ENCODE data around the gene WNT7A. TPM values are rescaled to one million over a fixed set of nuclear protein-coding genes. Genes with fewer than 3 reads are reported as not detected.
A peak's percentile ranks its signal among the peaks of the same experiment; 100 is the strongest.

WNT7A gene
- total and polyA plus RNA-seq, 2 experiments from 2014 or later, result not detected

DNA sequence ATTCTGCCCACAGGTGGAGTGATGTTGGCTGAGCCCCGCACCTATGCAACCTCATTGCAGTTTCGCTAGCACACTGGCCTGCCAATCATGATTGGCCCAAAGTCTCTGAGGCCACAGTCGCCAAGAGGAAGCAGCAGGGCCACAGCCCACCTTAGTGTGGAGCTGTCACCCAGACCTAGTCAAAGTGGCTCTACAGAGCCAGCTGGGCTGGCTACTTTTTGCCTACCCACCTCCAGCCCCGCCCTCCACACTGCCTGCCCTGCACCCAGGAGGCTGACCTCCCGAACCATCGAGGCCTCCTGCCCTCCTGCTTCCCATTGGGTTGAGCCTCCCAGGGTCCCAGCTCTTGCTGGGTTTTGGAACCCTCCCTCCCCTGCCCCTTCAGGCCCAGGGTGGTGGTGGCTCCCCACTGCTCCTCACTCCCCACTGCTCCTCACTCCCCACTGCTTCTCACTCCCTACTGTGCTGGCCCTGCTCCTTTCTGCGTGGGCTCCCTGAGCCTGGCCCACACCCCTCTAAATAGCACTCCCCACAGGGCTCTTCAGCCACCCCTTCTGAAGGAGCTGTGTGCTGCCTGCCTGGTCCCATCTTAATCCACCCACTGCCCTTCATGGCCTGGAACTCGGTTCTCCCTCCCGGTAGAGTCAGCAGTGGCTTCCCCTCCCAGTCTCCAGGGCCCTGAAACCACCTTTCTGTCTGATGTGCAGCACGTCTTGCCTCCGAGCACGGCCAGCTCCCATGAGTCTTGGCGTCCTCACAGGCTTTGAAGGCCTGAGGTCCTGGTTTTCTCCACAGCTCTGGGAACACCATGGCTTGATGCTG is 89.3 kb downstream of the WNT7A start:
- no peaks in the 10 kb centered on the region for H3K27me3 ChIP-seq

DNA sequence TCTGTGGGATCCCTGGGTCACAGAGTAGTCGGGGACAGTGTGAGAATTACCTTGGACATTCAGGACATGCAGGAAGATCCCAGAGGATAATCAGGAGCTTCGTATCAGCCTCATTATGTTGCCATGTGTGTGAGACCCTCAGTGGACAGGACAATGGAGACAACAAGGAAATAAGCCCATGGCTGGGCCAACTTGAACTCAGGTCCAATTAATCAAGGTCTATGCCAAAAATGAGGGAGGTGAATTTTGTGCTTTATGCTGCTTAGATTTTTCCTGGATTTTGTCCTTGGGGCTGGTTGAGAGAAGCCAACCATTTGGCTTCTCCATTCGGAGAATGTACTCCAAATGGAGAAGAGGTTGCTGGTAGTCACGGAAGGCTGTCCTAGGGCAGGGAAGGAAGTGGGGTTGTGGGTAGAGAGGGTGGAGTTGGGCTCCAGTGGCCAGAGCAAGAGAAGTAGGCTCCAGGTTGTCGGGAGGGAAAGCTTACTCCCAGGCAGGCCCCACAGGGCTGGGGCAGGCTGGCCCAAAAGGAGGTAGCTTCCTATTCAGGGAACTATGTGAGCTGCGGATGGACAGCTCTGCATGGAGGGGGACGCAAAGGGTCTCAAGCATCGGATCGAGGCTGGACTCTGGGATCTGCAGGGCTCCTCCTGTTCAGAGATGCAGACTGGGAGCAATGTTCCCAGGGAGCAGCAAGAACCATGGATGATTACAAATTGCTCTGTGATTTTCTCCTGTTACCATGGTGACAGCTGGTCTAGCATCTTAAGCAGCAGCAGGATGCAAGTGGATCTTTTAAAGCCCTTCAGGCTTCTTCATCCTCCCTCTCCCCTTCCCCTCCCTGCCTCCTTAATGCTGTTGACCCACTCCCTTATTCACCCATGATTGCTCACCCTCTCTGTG is 91.1 kb downstream of the WNT7A start:
- TF ChIP-seq, protein P1, sequence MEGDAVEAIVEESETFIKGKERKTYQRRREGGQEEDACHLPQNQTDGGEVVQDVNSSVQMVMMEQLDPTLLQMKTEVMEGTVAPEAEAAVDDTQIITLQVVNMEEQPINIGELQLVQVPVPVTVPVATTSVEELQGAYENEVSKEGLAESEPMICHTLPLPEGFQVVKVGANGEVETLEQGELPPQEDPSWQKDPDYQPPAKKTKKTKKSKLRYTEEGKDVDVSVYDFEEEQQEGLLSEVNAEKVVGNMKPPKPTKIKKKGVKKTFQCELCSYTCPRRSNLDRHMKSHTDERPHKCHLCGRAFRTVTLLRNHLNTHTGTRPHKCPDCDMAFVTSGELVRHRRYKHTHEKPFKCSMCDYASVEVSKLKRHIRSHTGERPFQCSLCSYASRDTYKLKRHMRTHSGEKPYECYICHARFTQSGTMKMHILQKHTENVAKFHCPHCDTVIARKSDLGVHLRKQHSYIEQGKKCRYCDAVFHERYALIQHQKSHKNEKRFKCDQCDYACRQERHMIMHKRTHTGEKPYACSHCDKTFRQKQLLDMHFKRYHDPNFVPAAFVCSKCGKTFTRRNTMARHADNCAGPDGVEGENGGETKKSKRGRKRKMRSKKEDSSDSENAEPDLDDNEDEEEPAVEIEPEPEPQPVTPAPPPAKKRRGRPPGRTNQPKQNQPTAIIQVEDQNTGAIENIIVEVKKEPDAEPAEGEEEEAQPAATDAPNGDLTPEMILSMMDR (IDR thresholded peaks at IDR 0.05; ENCODE audit: low read depth, low read length), result no peak

More for the DNA sequence above, 89.3 kb downstream of the WNT7A start:
- no peak overlapping the region for H3K27ac ChIP-seq
- no peak overlapping the region for H3K4me3 ChIP-seq
- no peaks in the 10 kb centered on the region for H3K36me3 ChIP-seq
- H3K4me1 ChIP-seq (ENCODE audit: low read depth), result no peaks in the 10 kb centered on the region
- no peaks in the 10 kb centered on the region for H3K9me3 ChIP-seq (ENCODE audit: low read depth)
- DNase-seq (ENCODE audit: low read depth in 1 of 2, low spot score in 1 of 2), result no peak
- TF ChIP-seq, protein P1 (IDR thresholded peaks at IDR 0.05; ENCODE audit: low read depth, low read length), result no peak

DNA sequence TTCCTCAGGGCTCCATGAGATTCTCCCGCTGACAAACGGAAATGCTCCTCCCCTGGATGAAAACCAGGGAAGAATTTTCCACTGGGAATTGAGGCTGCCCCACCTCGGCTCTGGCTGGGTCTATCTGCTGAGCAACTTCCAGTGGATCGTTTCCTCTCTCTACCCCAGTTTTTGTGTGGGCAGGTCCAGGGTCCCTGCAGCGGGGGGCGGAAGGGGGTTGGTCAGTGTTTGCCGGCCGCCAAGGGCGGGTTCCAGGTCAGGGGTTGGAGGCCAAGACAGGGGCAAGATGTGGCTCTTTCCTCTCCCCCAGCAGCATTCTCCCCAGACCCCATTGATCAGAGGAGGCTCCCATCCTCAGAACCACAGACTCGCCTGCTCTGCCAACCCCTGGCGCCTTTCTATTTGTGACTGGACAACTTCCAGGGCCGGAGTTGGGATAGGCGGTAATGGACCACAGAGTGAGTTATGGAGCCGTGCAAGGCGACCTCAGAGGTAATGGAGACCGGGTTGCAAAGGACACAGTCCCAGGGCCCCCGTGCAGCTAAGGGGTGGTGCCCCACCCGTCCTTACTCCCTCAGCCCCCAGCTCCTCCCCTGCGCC is 92.2 kb downstream of the WNT7A start:
- no peaks in the 10 kb centered on the region for H3K27me3 ChIP-seq
- H3K4me1 ChIP-seq (ENCODE audit: low read depth), result no peaks in the 10 kb centered on the region
- no peaks in the 10 kb centered on the region for H3K36me3 ChIP-seq
- no peak overlapping the region for H3K27ac ChIP-seq
- TF ChIP-seq, protein P1 (IDR thresholded peaks at IDR 0.05; ENCODE audit: low read depth, low read length), result no peak
- no peaks in the 10 kb centered on the region for H3K9me3 ChIP-seq (ENCODE audit: low read depth)
- H3K4me3 ChIP-seq, result no peak overlapping the region
- no peak for DNase-seq (ENCODE audit: low read depth in 1 of 2, low spot score in 1 of 2)

More for the DNA sequence above, 91.1 kb downstream of the WNT7A start:
- DNase-seq (ENCODE audit: low read depth in 1 of 2, low spot score in 1 of 2), result peak in 1 of 2 donors; percentile 3
- Histone ChIP-seq H3K27ac (no peak overlapping the region), H3K4me1 (ENCODE audit: low read depth) (no peaks in the 10 kb centered on the region), H3K27me3 (no peaks in the 10 kb centered on the region), H3K36me3 (no peaks in the 10 kb centered on the region), H3K4me3 (no peak overlapping the region), H3K9me3 (ENCODE audit: low read depth) (no peaks in the 10 kb centered on the region)

DNA sequence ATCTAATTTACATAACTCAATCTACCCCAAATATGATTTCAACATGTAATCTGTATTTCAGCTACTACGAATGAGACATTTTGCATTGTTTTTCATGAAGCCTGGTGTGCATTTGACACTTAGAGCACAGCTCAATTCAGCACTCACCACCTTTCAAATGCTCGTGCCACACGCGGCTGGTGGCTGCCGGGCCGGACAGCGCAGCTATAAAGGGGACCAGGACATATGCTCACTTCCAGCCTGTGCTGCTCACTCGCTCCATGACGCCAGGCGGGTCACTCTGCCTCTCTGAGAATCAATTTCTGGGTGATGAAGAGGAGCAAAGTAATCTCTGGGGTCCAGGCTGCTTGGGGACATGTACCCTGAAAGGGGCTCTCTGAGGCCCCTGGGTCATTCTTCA is 93.1 kb downstream of the WNT7A start:
- no peak overlapping the region for H3K4me3 ChIP-seq
- no peaks in the 10 kb centered on the region for H3K27me3 ChIP-seq
- no peak for DNase-seq (ENCODE audit: low read depth in 1 of 2, low spot score in 1 of 2)
- no peak overlapping the region for H3K27ac ChIP-seq
- no peaks in the 10 kb centered on the region for H3K9me3 ChIP-seq (ENCODE audit: low read depth)
- TF ChIP-seq, protein P1 (IDR thresholded peaks at IDR 0.05; ENCODE audit: low read depth, low read length), result no peak
- H3K4me1 ChIP-seq (ENCODE audit: low read depth), result no peaks in the 10 kb centered on the region
- no peaks in the 10 kb centered on the region for H3K36me3 ChIP-seq

DNA sequence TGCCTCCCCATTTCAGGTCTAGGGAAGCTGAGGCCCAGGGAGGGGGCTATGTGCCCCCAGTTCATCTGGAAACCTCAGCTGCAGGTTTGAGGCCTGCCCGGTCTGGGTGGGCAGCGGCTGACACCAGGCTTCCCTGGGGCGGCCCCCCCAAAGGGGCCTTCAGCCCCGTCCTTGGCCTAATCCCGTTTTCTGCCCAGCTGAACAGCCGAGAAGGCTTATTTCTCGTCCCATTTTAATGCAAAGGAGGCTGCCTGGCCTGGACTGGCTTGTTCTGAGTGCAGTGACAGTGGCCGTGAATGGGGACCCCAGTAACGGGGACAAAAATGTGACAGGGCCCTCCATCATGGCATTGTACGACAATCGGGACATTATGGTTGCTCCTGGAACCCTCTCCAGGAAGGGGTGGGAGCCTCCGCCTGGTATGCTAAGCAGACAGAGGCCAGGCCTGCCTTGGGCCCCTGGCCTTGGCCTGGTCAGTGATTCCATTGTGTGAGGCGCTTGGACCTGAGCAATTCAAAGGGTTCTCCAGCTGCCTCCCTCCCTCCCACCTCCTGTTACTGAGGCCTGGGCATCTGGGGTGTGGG is 93.9 kb downstream of the WNT7A start:
- no peaks in the 10 kb centered on the region for H3K27me3 ChIP-seq
- no peak overlapping the region for H3K4me3 ChIP-seq
- H3K27ac ChIP-seq, result no peak overlapping the region
- H3K9me3 ChIP-seq (ENCODE audit: low read depth), result no peaks in the 10 kb centered on the region
- no peaks in the 10 kb centered on the region for H3K4me1 ChIP-seq (ENCODE audit: low read depth)
- TF ChIP-seq, protein P1 (IDR thresholded peaks at IDR 0.05; ENCODE audit: low read depth, low read length), result no peak
- no peak for DNase-seq (ENCODE audit: low read depth in 1 of 2, low spot score in 1 of 2)
- no peaks in the 10 kb centered on the region for H3K36me3 ChIP-seq
